ENCODE measurements around the gene TBX1. TPM values are rescaled to one million over a fixed set of nuclear protein-coding genes. Genes with fewer than 3 reads are reported as not detected.

The TBX1 gene
- polyA plus RNA-seq, 3 donors = 0.52 to 4.9 (median 1.8) TPM

DNA sequence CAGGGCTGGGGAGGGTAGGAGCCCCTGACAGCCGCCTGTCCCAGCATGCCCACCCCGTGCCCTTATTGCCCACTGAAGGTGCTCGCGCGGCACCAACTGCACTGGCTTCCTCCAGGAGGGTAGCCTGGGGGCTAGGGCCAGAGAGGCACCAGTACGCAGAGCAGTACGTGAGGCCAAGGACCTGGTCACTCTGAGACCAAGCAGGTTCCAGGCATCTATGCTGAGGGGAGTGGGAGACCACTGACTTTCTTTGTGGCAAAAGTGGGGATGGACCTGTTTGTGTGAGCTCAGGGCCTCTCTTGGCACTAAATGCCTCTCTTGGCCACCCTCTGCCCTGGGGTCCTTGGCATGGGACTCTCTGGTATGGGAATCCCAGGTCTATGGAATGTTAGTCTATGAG lies 26.4 kb upstream of the TBX1 start:
- no peak overlapping the region for H3K27ac ChIP-seq (ENCODE audit: low read depth, low read length)
- 91 to 98% (median 94%) methylated on average over 7 of the region's 7 CpGs for WGBS, 3 donors

DNA sequence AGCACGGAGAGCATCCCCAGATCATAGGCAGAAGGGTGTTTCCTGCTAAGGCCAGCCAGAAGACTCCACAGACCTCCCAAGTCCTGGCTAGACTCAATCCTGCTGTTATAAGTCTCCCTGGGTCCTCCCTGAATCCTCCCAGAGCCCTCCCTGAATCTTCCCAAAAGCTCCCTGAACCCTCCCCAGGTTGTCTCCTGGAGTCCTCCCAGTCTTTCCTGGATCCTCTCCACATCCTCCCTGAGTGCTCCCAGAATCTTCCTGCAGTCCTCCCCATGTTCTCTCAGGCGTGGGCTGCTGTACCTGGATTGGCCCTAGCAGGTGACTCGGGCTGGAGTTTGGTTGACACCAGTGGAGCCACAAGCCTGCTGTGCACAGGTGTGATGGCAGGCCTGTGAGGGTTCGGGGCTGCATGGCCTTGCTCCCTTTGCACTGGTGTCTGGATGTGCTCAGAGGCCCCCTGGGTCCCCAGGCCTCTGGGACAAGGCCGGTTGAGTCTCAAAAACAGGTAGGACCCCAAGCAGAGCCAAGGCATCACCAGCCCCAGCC lies 25.7 kb upstream of the TBX1 start:
- H3K27ac ChIP-seq (ENCODE audit: low read depth, low read length) = no peak overlapping the region
- 80 to 90% (median 88%) methylated on average over 5 of the region's 5 CpGs for WGBS, 3 donors

DNA sequence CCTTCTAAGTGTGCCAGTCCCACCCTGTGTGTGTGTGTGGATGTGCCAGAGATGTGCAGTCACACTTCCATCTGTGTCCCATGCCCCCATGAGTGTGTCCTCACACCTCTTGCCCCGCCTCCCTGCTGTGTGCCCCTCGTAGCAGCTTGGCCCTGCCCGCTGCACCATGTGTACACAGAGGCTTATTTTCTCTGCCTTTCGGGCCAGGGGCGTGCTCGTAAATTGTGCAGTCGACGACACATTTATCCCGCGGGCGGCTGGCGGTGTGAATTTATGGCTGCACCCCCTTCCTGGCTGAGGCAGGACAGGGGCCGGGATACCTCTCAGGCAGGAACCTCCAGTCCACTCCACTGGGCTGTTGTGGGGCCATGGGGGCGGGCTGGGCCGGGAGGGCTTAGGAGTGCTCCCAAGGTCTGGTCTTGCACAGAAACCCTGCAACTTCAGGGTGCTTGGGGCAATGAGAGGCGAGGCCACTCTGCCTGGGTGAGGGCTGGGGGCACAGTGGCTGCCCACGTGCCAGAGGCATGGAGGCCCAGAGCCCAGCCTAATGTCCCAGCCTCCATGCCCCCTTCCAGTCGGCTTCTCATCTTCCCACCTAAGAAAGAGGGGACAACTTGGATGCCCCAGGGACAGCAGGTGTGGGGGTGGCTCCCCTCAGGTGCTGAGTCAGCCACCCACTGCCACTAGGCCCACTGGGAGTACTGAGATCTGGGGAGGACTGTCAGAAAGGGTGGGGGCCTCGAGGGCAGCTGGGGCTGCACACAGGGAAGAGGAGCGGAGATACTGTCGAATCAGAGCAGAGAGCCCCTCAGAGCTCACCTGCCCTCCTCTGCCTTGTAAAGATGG lies 24.7 kb upstream of the TBX1 start:
- no peak overlapping the region for H3K27ac ChIP-seq (ENCODE audit: low read depth, low read length)
- 77 to 85% (median 82%) methylated on average over 21 of the region's 21 CpGs for WGBS, 3 donors

DNA sequence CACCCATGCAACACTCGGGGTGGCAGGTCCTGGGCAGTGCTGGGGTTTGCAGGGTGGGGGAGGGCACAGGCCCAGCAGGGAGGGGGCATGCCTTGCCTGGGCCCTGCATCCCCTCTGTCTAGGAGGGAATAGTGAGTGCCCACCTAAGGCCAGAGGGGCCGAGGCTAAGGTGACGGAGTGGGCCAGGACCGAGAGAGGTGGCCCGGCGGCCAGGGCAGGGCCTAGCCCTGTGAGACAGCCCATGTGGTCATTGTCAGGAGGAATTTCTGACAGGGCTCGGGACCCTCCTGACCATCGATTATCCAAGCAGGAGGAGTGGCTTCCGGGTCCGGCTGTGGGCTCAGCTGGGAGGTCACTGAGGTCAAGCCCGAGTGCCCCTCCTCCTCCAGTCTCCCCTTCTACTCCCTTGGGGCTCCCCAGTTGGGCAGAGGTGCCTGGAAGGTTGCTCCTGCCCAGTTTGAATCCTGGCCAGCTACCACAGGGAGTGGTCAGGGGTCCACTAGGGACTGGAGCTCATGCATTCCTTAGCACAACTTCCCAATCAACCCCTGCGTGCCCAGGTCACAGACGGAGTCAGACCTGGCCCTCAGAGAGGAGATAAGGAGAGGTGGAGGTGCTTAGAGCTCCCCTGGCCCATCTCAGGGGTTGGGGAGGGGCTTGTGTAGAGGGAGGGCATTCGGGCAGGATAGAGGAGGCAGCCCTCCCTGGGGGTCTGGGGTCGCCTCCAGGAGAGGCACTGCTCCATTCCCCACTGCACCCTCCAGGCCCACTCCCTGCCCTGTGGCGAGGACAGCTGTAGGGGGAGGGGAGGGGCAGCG lies 22.5 kb upstream of the TBX1 start:
- no peak overlapping the region for H3K27ac ChIP-seq (ENCODE audit: low read depth, low read length)
- WGBS, 3 donors = 72 to 80% (median 79%) methylated on average over 17 of the region's 17 CpGs

DNA sequence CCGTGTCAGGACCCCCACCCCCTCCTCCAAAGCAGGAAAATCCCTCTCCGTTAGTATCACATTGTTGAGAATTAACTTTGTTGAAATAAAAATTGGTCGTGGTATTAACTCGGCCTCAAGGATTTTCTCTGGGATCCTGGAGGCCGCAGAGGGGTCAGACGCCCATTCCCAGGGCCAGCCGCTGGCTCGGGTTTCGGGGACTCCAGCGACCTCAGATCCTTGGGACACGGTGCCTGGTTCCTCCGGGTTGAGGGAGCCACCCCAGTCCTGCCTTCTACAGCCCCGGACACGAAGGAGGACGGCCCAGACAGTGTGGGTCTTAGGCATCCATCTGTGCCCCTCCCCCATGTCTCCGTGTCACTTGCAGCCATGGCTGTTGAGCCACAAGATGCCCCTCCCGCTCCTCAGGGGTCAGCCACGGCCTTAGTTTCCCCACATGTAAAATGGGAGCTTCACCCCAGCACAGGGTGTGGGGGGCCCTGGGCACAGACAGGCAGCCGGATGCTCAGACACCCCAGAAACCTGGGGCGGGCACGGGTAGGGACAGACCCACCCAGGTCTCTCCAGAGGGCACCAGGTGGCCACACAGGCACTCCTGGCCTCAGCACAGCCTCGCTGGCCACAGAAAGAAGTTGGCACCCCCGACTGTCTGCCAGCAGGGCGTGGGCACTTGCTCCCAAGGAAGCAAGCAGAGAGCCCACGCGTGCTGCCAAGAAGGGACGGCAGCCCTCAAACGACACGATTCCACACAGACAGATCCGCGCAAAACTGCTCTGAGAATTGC lies 21.7 kb upstream of the TBX1 start:
- WGBS, 3 donors = 58 to 68% (median 63%) methylated on average over 31 of the region's 31 CpGs

DNA sequence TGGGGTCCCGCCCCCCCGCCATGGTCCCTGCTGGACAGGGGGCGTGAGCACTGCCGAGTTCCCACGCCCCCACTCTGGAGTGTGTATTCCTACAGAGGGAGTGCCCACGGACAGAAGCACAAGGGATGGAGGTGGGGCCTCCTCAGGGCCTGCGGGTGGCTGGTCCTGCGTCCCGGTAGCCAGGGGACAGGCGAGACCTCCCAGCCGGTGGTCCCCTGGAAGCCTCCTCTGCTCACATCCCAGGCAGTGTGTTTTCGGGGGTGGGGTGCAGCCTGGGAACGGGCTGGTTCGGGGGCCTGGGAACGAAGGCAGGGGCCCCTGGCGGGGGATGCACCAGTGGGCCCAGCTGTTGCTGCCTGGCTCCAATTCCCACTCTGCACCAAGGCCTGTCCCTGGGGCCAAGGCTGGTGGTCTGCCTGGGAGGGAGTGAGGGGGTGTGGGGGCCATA lies 21.1 kb upstream of the TBX1 start:
- H3K27ac ChIP-seq (ENCODE audit: low read depth, low read length) = no peak overlapping the region
- 41 to 60% (median 56%) methylated on average over 14 to 16 of the region's 16 CpGs for WGBS, 3 donors

More for the DNA sequence above, 21.7 kb upstream of the TBX1 start:
- no peak overlapping the region for H3K27ac ChIP-seq (ENCODE audit: low read depth, low read length)

DNA sequence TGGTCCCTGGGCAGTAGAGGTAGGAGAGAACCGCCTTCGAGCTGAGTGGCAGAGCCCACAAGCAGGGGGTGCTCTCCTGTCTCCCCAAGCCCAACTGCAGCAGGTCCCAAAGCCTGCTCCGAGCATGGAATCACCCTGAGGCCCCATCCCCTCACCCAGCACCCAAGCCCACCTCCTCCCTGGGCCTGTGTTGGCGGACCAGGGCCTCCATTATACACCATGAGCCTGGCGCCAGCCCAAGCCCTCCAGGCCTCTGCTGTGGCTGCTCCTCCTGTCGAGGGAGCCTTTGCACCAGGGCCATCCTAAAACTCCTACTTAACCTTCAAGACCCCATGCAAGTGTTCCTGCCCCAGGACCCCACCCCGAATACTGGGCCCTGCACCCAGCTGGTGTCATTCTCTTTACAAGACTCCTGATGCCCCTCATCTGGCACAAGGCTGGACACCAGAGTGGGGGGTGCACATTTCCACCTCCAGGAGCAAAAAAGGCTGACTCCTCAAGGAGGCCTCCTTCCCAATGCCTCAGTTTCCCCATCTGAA lies 20.6 kb upstream of the TBX1 start:
- WGBS, 3 donors = 91 to 94% (median 92%) methylated on average over 7 of the region's 7 CpGs
- no peak overlapping the region for H3K27ac ChIP-seq (ENCODE audit: low read depth, low read length)

DNA sequence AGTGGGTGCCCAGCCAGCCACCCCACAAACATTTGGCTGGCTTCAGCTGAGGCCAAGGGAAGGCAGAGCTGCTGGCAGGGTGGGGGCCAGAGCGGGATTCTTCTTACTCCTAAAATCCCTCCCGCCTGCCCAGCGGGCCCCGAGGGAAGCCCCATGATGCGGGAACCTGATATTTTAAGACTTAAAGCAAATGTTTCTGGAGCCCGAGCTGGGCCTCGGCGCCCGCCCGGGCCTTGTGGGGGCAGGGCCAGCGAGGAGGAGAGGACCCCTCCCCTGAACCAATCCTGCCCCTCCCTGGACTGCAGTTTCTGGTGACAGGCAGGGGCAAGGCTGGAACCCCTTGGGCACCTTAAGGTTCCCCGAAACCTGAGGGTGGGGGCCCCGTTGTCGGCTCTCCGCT lies 20.0 kb upstream of the TBX1 start:
- WGBS, 3 donors = 78 to 88% (median 87%) methylated on average over 15 of the region's 15 CpGs

DNA sequence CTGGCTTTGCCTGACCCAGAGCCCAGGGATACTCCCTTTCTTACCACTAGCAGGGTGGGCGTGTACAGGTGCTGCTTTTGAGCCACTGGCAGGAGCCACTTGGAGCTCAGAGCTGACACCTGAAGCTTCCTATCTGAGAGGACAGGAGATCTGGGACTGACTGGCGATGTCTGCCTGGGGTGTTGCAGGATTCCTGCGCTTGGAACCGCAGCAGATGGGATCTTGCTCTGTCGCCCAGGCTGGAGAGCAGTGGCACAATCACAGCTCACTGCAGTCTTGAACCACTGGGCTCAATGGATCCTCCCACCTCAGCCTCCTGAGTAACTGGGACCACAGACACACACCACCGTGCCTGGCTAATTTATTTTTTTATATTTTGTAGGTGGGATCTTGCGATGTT lies 19.5 kb upstream of the TBX1 start:
- no peak overlapping the region for H3K27ac ChIP-seq (ENCODE audit: low read depth, low read length)
- 89 to 95% (median 94%) methylated on average over 7 of the region's 7 CpGs for WGBS, 3 donors

More for the DNA sequence above, 20.0 kb upstream of the TBX1 start:
- H3K27ac ChIP-seq (ENCODE audit: low read depth, low read length) = no peak overlapping the region

DNA sequence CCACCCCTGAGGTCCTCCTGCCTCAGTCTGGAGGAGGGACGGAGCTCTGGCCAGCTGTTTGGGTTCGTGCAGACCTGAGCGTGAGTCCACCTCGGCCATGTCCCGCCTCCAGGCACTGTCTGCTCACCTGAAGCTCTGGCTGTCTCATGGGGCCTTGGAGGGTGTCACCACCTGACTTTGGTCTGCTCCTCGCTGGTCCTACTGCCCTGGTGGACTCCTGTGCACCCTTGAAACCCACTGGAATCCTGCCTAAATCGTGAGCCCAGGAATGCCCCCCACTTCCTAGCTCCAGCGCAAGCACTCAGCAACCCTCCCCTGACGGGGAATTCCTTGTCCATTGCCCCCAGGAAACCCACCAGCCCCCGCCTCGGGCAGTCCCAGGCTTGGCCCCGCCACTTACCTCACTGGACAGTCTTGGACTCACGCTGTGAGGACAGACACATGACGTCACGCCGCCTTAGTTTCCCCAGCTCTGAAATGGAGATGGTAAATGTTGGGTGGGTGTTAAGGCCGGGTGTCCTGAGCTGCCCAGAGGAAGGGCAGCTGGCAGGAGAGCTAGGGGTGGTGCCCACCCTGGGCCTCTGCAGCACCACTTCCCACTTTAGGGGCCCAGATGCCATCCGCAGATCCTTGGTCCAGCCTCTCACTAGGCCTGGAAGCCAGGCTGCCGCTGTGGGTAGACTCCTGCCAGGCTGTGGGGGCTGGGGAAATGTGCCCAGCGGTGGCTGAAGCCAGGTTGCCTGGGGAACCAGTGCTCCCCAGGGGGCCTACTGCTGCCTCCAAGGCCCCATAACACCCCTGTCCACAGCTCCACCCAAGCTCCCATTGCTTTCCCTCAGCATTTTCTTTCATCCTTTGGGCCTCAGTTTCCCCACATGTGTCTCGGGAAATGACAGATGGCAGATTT lies 18.2 kb upstream of the TBX1 start:
- 86 to 91% (median 89%) methylated on average over 20 to 21 of the region's 21 CpGs for WGBS, 3 donors
- no peak overlapping the region for H3K27ac ChIP-seq (ENCODE audit: low read depth, low read length)

DNA sequence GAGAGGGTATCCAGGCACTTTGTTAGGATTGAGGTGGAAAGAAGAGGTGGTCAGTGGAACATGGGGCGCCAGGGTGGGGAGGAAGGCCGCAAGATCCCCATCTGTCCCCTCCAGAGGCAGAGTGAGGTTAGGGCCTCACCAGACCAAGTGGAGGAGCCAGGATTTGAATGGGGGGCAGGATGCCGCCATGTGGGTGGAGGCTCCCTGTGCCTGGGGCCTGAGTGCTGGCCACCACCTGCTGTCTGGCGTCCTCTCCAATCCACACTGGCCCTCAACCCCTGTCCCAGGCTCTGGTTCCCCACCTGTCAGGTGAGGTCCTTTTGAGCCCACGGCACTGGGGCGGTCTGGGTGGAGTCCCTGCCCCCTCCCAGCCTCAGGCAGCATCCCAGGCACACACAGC lies 17.5 kb upstream of the TBX1 start:
- WGBS, 3 donors = 85 to 95% (median 94%) methylated on average over 6 of the region's 6 CpGs
- no peak overlapping the region for H3K27ac ChIP-seq (ENCODE audit: low read depth, low read length)

DNA sequence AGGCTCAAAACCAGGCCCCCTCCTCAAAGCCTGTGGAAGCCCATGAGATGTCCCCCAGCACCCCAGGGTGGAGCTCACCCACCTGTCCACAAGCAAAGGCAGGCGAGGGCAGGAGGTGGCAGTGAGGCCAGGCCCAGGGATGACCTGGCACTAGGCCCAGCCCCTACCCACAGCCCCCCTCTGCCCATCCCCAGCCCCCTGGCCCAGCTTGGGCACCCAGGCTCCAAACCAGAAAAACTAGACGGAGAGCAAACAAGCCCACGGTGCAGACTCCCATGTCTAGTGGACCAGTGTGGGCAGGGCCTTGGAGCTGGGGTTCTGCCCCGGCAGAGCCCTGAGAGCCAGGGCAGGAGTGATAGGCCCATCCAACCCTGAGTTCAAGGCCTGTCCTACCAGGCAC lies 16.9 kb upstream of the TBX1 start:
- no peak overlapping the region for H3K27ac ChIP-seq (ENCODE audit: low read depth, low read length)
- WGBS, 3 donors = 69 to 93% (median 88%) methylated on average over 4 of the region's 4 CpGs

DNA sequence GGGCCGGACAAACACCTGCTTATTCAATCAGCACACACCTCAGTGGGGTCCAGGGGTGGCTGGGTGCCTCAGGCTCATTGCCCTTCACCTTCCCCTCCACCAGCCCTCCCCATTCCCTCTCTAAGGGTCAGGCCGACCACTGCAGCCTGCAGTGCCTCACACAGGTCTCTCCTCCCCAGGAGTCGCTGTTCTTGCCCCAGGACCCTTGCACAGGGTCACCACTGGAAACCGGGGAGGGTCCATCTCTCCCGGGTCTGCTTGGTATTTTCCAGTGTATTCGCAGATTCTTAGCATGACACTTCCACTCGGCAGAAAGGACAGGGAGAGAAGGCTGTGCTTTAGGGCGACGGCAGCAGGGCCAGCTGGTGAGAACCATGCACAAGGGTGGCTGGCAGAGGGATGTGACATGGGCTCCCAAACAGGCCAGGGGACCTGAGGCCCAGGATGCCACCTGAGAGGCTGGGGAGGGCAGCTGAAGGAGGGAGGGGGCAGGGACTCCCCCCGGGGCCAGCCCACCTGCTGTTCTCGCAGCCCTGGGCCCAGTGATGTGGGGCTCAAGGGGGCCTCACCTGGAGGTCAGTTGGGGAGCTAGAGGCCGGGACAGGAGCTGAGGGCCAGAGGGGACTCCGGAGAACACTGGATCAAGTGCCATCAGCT lies 16.1 kb upstream of the TBX1 start:
- WGBS, 3 donors = 83 to 90% (median 88%) methylated on average over 13 of the region's 13 CpGs

DNA sequence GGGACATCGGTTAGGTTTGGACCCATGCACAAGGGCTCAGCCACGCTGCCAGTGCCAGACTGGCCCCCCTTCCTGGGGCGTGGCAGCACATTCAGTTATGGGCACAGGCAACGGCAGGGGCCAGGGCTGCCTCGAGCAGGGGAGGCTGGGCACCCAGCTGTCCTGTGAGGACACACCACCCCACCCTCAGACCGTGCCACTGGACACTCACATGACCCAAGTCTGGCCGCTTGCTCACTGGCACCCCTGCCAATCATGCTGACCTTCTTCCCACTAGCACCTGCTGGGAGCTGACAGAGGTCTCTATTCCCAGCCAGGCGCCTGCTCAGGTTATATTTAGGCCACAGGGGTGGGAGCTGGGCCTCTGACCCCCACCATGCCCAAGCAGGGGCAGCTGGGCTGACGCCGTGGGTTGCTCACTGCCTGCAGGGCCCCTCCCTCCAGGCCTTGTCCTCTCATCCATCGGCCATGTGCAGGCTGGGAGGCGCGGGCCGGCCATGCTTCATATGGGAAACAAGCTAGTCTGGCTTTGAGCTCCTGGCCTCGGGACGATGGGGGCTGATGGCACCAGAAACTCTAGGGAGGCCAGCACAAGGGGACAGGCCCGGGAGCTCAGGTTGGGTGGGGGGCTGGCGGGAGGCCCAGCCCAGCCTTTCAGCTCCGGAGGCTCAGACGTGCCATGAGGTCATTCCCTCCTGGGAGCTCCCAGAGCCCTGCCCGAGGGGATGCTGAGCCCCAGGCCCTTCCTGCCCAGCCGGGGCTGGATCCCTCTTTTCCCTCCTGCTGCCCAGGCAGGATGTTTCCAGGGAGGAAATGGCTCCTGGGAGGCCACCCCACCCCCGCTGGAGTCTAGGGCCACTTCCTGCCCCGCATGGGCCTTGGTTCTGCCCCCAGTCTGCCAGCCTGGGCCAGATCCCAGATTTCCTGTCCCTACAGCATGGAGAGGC lies 15.2 kb upstream of the TBX1 start:
- WGBS, 3 donors = 69 to 71% (median 71%) methylated on average over 22 to 24 of the region's 24 CpGs
- H3K27ac ChIP-seq (ENCODE audit: low read depth, low read length) = no peak overlapping the region

More for the DNA sequence above, 16.1 kb upstream of the TBX1 start:
- no peak overlapping the region for H3K27ac ChIP-seq (ENCODE audit: low read depth, low read length)

DNA sequence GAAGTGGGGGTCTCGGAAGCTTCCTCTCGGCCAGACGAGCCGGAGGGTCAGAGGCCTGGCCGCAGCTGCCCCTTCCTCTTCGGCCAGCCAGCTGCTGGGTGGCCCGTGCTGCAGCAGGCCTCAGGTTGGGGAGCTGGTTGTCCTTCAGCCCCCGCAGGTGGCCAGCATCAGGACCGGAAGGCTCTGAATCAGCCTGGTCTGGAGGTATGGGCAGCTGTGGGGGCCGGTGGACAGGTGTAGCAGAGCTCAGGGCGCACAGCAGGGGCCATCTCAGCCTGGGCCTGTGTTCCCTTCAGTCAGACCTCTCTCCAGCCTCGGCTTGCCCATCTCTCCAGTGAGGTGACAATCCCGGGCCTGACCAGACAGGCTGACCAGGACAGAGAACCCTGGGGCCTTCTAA lies 13.9 kb upstream of the TBX1 start:
- H3K27ac ChIP-seq (ENCODE audit: low read depth, low read length) = no peak overlapping the region
- WGBS, 3 donors = 87 to 93% (median 92%) methylated on average over 10 to 13 of the region's 13 CpGs

DNA sequence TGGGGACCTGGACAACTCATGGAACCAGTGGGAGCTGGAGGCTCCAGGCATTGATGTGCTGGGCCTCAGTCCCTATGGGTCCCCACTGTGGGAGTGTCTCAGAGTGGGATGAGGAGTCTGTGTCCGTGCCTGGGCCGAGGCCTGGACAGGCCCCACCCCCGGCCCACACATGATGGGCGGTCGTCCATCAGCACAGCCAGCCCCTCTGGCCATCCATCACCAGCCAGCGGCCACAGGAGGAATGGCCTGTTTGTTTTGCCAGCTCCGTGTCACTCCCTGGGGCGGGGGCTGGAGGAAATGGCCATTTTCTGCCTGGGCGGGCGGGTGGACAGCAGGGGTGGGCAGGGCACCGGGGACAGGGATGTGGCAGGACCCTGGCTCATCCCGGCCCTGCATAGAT lies 13.0 kb upstream of the TBX1 start:
- H3K27ac ChIP-seq (ENCODE audit: low read depth, low read length) = no peak overlapping the region
- 55 to 84% (median 83%) methylated on average over 9 to 12 of the region's 12 CpGs for WGBS, 3 donors

Measured in adipose tissue (tissue), 3 donors.